Ishikawa (cell line): ENCODE results near the gene CSNK2B.

Source experiments
- CEBPB ChIP-seq: IDR thresholded peaks from 2 replicates; pipeline ENCODE4 v1.6.1; 2012
- CREB1 ChIP-seq: IDR thresholded peaks from 2 replicates; pipeline ENCODE4 v1.6.1; 2012; ENCODE audit warnings: low read depth
- EGR1 ChIP-seq: IDR thresholded peaks from 2 replicates; pipeline ENCODE4 v1.6.1; 2012
- EP300 ChIP-seq: IDR thresholded peaks from 2 replicates; pipeline ENCODE4 v1.6.1; 2012; ENCODE audit warnings: borderline replicate concordance
- FOXM1 ChIP-seq: IDR thresholded peaks from 2 replicates; pipeline ENCODE4 v1.6.1; 2012; ENCODE audit warnings: low read depth, borderline replicate concordance
- NFIC ChIP-seq: IDR thresholded peaks from 2 replicates; pipeline ENCODE4 v1.6.1; 2012
- RAD21 ChIP-seq: IDR thresholded peaks from 2 replicates; pipeline ENCODE4 v1.6.1; 2012; ENCODE audit warnings: low read depth
- TAF1 ChIP-seq: IDR thresholded peaks from 2 replicates; pipeline ENCODE4 v1.6.1; 2012; ENCODE audit warnings: low read depth, mild to moderate bottlenecking
- TCF12 ChIP-seq: IDR thresholded peaks from 2 replicates; pipeline ENCODE4 v1.6.1; 2012; ENCODE audit warnings: low read depth
- TEAD4 ChIP-seq: IDR thresholded peaks from 2 replicates; pipeline ENCODE4 v1.6.1; 2012
- YY1 ChIP-seq: IDR thresholded peaks from 2 replicates; pipeline ENCODE4 v1.6.1; 2012; ENCODE audit warnings: low read depth
- ZBTB7A ChIP-seq: IDR thresholded peaks from 2 replicates; pipeline ENCODE4 v1.6.1; 2012; ENCODE audit warnings: low read depth
- TF ChIP-seq, protein P1 (sequence below): IDR thresholded peaks from 2 replicates; pipeline ENCODE4 v1.6.1; 2012
- TF ChIP-seq, protein P2 (sequence below): IDR thresholded peaks from 2 replicates; pipeline ENCODE4 v1.6.1; 2012
- TF ChIP-seq, protein P3 (sequence below): IDR thresholded peaks from 2 replicates; pipeline ENCODE4 v1.6.1; 2012; ENCODE audit warnings: low read depth, mild to moderate bottlenecking

Gene CSNK2B

DNA sequence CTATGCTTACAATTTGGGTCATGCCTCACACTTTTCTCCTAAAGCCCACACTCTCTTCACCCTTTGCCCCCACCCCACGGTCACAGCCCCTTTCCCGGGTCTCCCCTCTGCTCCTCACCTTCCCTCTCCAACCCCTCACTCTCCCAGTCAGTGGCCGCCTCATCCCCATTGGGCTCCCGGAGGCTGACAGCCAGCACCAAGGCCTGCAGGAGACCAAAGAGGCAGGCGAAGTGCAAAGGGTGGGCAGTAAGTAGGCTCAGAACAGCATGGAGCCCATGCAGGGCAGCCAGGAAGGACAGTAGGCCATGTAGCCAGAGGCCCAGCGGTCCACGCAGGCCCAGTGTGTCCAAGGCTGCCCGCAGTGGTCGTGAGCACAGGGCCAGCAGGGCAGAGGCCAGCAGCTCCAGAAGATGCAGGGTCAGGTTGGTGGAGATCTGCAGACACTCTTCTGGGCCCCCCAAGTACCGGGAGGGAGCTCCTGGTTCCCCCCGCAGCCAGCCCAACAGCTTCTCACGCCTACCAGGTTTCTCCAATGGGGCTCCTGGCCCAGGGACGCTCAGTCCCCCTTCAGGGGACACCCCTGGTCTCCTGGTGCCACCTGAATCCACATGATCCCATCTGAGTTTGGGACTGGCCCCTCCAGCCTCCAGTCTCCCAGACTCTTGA lies 6.8 kb upstream of the CSNK2B start:
- TF ChIP-seq CREB1 (no peak), NFIC (no peak), YY1 (no peak), FOXM1 (no peak), EGR1 (no peak), CEBPB (no peak), EP300 (no peak), TCF12 (no peak), TAF1 (no peak), TEAD4 (no peak), RAD21 (no peak), ZBTB7A (no peak)
- TF ChIP-seq, protein P1, sequence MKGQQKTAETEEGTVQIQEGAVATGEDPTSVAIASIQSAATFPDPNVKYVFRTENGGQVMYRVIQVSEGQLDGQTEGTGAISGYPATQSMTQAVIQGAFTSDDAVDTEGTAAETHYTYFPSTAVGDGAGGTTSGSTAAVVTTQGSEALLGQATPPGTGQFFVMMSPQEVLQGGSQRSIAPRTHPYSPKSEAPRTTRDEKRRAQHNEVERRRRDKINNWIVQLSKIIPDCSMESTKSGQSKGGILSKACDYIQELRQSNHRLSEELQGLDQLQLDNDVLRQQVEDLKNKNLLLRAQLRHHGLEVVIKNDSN: no peak
- TF ChIP-seq, protein P2, sequence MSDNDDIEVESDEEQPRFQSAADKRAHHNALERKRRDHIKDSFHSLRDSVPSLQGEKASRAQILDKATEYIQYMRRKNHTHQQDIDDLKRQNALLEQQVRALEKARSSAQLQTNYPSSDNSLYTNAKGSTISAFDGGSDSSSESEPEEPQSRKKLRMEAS: no peak
- TF ChIP-seq, protein P3, sequence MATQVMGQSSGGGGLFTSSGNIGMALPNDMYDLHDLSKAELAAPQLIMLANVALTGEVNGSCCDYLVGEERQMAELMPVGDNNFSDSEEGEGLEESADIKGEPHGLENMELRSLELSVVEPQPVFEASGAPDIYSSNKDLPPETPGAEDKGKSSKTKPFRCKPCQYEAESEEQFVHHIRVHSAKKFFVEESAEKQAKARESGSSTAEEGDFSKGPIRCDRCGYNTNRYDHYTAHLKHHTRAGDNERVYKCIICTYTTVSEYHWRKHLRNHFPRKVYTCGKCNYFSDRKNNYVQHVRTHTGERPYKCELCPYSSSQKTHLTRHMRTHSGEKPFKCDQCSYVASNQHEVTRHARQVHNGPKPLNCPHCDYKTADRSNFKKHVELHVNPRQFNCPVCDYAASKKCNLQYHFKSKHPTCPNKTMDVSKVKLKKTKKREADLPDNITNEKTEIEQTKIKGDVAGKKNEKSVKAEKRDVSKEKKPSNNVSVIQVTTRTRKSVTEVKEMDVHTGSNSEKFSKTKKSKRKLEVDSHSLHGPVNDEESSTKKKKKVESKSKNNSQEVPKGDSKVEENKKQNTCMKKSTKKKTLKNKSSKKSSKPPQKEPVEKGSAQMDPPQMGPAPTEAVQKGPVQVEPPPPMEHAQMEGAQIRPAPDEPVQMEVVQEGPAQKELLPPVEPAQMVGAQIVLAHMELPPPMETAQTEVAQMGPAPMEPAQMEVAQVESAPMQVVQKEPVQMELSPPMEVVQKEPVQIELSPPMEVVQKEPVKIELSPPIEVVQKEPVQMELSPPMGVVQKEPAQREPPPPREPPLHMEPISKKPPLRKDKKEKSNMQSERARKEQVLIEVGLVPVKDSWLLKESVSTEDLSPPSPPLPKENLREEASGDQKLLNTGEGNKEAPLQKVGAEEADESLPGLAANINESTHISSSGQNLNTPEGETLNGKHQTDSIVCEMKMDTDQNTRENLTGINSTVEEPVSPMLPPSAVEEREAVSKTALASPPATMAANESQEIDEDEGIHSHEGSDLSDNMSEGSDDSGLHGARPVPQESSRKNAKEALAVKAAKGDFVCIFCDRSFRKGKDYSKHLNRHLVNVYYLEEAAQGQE: no peak

GRCh38 chr6:31659649-31660380 lies 6.1 kb upstream of the CSNK2B start:
- TF ChIP-seq, protein P3: peak; percentile 72
- TF ChIP-seq ZBTB7A: no peak

GRCh38 chr6:31660381-31661261 lies 5.3 kb upstream of the CSNK2B start, which contains the start of gene C6orf47:
Gene C6orf47 (minus strand): TSS chr6:31660778. CDS start chr6:31659947, 831 bp downstream.
- TF ChIP-seq, protein P2: peak; percentile 49
- TF ChIP-seq ZBTB7A: peak; percentile 66; the same call in 1 of the 2 replicates
- TF ChIP-seq YY1: no peak
- TF ChIP-seq CEBPB: peak; percentile 3; the same call in 1 of the 2 replicates
- TF ChIP-seq NFIC: no peak
- no peak for TF ChIP-seq EP300
- TF ChIP-seq, protein P1: no peak
- TF ChIP-seq TEAD4: no peak
- TF ChIP-seq CREB1: no peak
- peak; percentile 84 for TF ChIP-seq TAF1
- TF ChIP-seq TCF12: peak; percentile 61
- TF ChIP-seq EGR1: peak; percentile 78
- TF ChIP-seq, protein P3: no peak
- no peak for TF ChIP-seq RAD21
- no peak for TF ChIP-seq FOXM1
